HG03135 (cell line): ENCODE data around the gene LRG1.

Experiments used
- ATAC-seq: cut with Tn5 transposase; IDR thresholded peaks from one replicate; pipeline ENCODE4 v1.9.1; 2021; ENCODE audit warnings: mild to moderate bottlenecking, moderate library complexity; ENCODE audit not compliant: unreplicated experiment

LRG1 gene

GRCh38 chr19:4539693-4540581 lies at the start of gene LRG1:
Gene LRG1 (minus strand): TSS chr19:4540036. CDS start chr19:4540013, 23 bp downstream.
- no peak for ATAC-seq

- ATAC-seq = no peak
Observed at GRCh38 chr19:4588291-4588761, 48.5 kb upstream of the LRG1 start.

- ATAC-seq = no peak
Observed at GRCh38 chr19:4587527-4587926, 47.7 kb upstream of the LRG1 start.

DNA sequence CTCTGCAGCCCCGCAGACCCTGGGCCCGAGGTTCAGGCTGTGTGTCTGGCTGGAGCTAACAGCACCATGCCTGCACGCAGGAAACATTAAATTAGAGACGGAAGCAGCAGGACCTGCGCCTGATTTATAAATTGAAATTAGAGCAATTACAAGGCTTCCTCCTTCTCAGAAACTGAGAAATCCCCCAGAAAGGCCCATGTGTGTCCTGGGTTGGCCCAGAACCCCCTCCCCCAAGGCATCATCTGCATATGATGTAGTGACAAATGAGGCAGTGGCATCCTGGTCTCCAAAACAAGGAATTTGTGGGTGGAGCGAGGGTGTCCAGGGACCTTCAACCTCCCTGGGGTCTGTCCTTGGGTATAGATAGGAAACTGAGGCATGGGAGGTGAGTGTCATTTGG lies 46.9 kb upstream of the LRG1 start:
- ATAC-seq = no peak

DNA sequence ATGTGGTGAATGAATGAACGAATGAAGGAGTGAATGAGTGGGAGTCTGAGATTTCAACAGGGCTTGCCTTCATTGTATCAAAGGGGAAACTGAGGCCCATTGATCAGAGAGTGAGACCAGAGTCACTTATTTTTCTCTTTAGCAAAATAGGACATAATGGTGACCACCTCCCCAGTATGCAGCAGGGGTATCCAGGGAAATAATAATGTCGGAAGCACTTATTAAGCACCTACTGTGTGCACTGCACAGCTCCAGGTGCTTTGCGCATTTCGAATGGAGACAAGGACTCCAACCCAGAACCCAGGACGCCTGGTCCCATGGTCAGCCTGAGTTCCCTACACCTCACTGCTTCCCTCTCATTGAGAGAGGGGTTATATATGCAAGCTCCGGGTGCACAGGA lies 46.4 kb upstream of the LRG1 start:
- ATAC-seq = no peak

GRCh38 chr19:4585556-4585955 lies 45.7 kb upstream of the LRG1 start:
- ATAC-seq = no peak

DNA sequence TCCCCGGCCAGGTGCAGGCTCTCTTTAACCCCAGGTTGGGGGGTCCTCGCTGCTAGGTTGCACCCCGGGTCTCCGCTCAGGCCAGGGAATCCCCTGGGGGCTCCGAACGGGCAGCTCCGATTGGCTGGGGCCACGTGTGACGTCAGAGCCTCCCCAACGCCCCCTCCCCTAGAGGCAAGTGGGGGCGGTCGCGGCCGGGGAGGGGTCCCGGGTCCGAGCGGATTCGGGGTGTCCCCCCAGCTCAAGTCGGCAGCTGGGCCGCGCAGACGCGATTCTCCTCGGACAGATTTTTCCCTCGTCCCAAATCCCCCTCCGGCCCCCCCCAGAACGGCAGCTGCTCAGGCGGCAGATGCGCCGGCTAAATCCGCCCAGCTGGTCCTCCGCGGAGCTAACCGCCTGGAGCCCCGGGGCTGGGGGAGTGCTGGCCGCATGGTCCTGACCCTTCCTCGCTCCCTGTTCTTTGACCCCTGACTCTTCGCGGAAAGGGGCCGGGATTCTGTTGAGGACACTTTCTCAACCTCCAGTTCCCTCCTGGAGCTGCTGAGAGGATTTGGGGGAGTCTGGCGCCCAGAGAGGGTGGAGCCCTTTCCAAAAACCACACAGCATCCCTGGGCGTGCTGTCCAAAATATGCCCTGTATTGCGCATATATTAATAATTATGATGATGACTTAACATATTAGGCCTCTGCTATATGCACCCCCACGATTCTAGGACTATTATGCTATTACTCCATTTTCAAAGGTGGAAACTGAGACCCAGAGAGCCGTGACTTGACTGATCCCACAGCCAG lies 45.0 kb upstream of the LRG1 start:
- ATAC-seq = no peak

GRCh38 chr19:4583961-4584669 lies 44.3 kb upstream of the LRG1 start:
- no peak for ATAC-seq

DNA sequence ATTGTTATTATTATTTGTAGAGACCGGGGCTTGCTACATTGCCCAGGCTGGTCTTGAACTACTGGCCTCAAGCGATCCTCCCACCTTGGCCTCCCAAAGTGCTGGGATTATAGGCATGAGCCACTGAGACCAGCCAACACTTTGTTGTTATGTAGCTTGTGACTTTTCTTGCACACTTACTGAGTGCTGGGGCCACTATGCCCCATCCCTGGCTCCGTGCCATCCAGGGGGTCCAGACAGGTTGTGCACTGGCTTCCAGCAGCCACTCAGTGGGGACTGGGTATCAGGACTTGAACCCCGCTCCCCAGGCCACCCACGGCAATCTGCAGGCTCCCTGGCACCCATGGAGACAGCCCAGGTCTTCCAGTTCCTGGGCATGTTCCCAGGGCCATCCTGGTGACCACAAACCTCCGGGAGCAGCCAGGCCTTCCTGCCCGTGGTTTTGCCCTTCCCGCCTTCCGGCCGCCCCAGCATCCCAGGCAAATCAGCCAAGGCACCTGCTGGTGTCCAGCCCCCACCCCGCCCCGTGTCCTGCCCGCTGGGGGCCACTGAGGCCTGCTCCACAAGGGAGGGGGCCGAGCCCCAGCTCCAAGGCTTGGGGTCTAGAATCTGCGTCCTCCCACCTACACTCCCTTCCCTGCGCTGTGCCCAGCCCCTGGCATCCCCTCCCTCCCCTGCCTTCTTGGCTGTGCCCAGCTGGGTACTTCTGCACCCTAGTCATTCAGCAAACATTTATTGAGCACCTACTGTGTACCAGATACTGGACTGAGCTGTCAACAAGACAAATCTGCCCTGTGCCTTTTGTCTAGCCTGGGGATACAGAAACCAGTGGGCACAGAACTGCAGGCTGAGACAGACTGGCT lies 43.4 kb upstream of the LRG1 start:
- no peak for ATAC-seq

DNA sequence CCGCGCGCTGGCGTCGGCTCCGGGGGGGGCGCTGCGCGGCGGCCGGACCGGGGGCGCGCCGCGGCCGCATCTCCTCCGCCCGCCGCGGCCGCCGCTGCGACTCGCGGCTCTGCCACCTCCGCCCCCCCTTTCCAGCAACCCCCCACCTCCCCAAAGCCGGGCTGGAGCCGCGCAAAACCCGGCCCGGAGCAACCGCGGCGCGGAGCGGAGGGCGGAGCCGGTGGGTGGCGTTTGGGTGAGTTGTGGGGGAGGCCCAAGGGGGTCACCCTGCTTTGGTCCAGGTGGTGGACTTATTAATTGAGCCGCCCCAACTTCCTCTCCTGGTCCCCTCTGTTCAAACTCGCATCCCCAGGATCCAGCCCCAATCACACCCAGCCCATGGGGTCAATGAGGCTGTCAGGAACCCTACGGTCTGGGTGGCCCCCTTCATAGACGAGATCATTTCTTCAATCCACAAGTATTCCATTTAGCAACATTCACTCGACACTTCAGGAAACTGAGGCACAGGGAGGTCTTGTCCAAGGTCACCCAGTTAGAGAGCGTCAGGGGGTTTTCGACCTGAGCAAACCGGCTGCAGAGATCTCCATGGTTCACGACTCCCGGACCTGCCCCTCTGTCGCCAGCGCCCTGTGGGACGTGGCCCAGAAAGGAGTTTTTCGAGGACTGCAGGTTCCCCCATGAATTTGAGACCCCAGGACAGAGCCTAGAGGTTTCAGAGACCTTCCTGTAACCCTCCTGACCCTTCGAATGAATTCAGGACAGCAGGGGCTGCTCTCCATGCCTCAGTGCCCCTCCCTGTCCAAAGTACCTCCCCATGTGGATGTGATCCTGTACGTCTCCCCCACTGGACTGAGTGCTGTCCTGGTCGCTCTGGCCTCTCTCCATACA lies 42.1 kb upstream of the LRG1 start:
- no peak for ATAC-seq

DNA sequence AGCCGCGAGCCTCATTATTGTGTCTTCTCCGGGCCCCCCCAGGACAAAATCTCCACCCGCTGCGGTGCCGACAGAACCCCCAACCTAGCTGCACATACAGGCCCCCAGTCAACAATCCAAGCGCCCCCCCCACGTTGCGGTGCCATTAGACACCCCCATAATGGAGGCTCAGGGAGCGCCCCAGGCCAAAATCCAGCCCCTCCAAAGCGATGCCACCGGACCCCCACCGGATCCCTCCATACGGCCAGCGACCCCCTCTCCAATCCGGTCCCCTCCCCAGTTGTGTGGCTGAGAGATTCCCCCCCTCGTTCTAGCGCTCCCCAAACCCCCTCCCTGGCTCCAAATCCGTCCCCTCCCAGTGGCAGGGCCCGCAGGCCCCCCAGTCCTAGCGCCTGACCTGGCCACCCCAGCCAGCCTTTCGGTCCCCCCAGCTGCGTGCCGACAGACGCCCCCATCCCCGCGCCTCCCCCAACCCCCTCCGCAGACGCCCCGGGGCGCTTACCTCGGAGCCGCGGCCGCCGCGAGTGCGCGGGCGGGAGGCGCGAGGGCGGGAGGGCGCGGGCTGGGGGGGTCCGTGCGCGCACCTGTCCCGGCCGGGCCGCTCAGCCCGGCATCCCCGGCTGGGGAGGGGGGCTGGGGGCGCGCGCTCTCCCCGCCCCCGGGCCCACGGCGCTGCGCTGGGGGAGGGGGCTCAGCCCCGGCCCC lies 41.3 kb upstream of the LRG1 start:
- ATAC-seq = no peak

- no peak for ATAC-seq
Observed at GRCh38 chr19:4580021-4580901, 40.4 kb upstream of the LRG1 start.

GRCh38 chr19:4579389-4579788 lies 39.6 kb upstream of the LRG1 start:
- ATAC-seq = no peak

DNA sequence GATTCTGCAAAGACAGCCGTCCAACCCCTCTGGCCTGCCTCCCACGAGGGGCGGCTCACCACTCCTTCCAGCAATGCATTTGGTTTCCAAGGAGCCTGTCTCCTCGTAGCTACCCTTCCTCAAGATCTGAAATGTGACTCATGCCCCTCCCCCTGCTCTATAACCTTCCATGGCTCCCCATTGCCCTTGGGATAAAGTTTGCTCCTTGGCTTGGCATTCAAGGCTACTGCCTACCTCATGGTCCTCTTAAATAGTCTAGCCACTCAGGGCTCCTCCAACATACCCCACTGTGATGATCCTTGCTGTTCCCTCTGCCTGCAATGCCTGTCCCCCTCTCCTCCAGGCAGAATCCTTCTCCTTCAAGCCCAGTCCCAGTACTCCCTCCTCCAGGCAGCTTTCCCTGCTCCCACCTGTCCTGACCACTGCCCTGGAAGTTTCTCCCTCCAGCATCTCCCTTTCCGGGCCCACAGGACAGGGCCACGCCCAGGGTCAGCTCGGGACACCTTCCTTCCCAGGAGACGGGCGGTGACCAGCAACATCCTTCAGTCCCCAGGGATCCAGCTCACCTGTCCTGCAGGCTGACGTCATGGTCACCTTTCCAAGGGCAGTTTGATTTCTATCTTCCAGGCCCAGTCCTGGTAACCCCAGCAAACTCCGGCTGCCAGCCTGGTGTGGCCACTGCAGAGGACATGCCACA lies 38.9 kb upstream of the LRG1 start:
- no peak for ATAC-seq

DNA sequence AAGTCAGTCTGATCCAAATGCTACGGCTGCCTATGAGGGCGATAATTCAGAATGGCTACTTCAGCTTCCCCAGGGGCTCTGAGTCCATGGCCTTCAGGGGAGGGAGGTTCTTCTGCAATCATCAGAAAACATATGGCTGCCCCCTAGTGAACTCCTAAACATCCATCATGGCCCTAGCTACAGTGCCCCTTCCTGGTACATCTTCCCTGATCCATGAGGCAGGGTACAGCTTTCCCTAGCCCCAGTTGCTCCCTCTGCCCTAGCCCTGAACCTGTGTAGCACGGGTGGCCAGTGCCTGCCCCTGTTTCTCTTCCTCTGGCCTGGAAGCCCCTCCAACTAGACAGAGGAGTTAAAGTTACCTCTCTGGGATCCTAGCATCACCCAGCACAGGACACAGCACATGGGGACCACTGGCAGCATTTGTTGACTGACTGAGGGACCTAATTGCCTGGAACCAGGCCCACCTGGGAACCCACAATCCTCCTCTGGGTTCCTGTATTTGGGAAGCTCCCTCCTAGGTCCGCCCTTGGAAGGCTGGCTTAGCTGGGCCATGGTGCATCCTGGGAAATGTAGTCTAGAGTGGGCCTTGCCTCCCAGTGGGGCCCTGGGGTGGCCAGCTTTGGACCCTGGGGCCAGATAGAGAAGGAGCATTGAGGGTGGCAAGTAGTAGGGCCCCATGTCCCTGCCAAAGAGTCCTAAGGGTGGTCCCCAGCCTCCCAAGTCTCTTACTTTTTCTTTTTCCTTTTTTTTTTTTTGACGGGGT lies 37.4 kb upstream of the LRG1 start:
- no peak for ATAC-seq
